Activated CD8-positive, alpha-beta T cell treated with anti-CD3 and anti-CD28 coated beads for 36 hours (primary cell): Measurements from ENCODE around the gene ABCC11. TPM values are rescaled to one million over a fixed set of nuclear protein-coding genes. Genes with fewer than 3 reads are reported as not detected.

Experiments
- ATAC-seq: fragments of 200-7000 bp; cut with Tn5 transposase; one replicate; pipeline ENCODE4 v1.10.0; 2021; ENCODE audit warnings: mild to moderate bottlenecking, moderate library complexity
- CTCF ChIA-PET: fragments of 350-600 bp; sonication (Branson Sonifier 250); formaldehyde crosslinking; loops from one replicate; lab custom pipeline; 2021; ENCODE audit warnings: antibody characterized with exemption; lab: Charles Lee
- POLR2A ChIA-PET: fragments of 350-600 bp; sonication (Branson Sonifier 250); formaldehyde crosslinking; loops from one replicate; lab custom pipeline; 2021; ENCODE audit warnings: antibody characterized with exemption; lab: Charles Lee
- DNase-seq: peaks from one replicate; pipeline ENCODE4 v3.0.0-alpha.2; 2020
- H3K27ac Mint-ChIP-seq: one replicate; pipeline ENCODE4 v1.8.0; 2021; ENCODE audit warnings: mild to moderate bottlenecking, mixed read lengths
- H3K27me3 Mint-ChIP-seq: one replicate; pipeline ENCODE4 v1.8.0; 2021; ENCODE audit warnings: mixed read lengths
- H3K36me3 Mint-ChIP-seq: one replicate; pipeline ENCODE4 v1.8.0; 2021; ENCODE audit warnings: low read depth, mixed read lengths
- H3K4me1 Mint-ChIP-seq: one replicate; pipeline ENCODE4 v1.8.0; 2021; ENCODE audit warnings: low read depth, mixed read lengths
- H3K4me3 Mint-ChIP-seq: one replicate; pipeline ENCODE4 v1.8.0; 2021; ENCODE audit warnings: mild to moderate bottlenecking, moderate library complexity, mixed read lengths
- H3K9me3 Mint-ChIP-seq: one replicate; pipeline ENCODE4 v1.8.0; 2021; ENCODE audit warnings: mixed read lengths
- CTCF ChIP-seq: fragments of 200-600 bp; IDR thresholded peaks from one replicate; pipeline ENCODE4 v1.8.0; 2022; ENCODE audit warnings: antibody characterized with exemption, mild to moderate bottlenecking
- intact Hi-C: fragments of 100-400 bp; cut with micrococcal nuclease; formaldehyde crosslinking; loops from one replicate; pipeline ENCODE4 v1.10.0; 2022
- total RNA-seq, 2 experiments: library from RNA; stranded (reverse); gene quantifications; one replicate each; pipeline ENCODE4 v1.2.3, GENCODE V29; 2021

The ABCC11 gene
- total RNA-seq, 2 experiments from 2014 or later: 0.16 to 0.54 TPM

DNA sequence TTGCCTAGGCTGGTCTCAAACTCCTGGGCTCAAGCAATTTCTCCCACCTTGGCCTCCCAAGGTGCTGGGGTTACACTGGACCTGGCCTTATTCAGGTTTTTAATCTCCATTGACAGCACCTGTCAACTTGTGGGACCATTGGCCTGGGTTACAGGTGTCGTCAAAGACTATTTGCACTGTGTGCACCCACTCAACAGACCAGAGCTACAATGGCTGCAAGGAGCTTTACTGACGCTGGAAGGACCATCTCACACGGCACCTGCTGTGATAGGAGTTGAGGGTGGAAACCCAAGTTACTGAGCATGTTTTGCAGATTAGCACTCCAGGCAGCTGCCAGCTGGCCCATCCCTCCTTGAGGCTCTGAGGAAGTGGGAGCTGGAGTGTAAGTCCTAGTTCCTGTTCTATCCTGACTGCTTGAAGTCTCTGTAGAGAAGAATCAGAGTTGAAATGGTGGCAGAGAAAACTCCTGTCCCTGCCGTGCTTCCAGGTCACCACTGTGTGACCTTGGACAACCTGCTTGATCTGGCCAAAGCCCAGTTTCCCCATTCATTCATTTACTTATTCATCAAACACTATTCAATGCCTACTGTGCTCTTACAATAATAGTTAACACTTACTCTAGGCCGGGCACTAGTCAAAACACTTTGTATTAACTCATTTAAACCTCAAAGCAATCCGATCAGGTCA, 45.7 kb downstream of the ABCC11 start:
- intact Hi-C loops: no loop called here
- CTCF ChIA-PET: no interaction called here

DNA sequence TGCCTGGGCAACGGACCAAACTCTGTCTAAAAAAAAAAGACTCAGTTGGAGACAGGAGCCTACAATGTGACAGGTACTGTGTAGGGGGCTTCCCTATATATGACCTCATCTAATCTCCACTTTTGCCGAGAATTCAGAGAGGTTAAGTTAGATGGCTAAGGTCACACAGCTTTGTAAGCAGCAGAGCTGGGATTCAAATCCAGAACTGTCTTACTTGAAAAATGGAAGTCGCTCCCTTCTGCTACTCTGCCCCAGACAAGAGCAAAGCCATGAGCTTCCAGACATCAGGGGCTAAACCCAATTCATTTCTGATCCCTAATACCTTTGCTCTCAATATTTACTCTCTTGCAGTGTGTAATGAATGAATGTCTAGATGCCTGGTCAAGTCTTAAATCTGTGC, 50.0 kb downstream of the ABCC11 start:
- ChIA-PET CTCF (no interaction called here), POLR2A (no interaction called here)
- ATAC-seq (no peak), DNase-seq (no peak)
- TF ChIP-seq CTCF: no peak
- H3K27ac Mint-ChIP-seq: no peak overlapping the region
- H3K9me3 Mint-ChIP-seq: no peaks in the 10 kb centered on the region
- H3K27me3 Mint-ChIP-seq: peaks cover 2% of the 10 kb centered on the region
- intact Hi-C loops: no loop called here
- H3K4me3 Mint-ChIP-seq: no peak overlapping the region
- H3K4me1 Mint-ChIP-seq: no peaks in the 10 kb centered on the region
- no peaks in the 10 kb centered on the region for H3K36me3 Mint-ChIP-seq

More for the DNA sequence above, 45.7 kb downstream of the ABCC11 start:
- POLR2A ChIA-PET: no interaction called here
- Mint-ChIP-seq H3K36me3 (no peaks in the 10 kb centered on the region), H3K27ac (no peak overlapping the region), H3K4me3 (no peak overlapping the region), H3K4me1 (peaks cover 2% of the 10 kb centered on the region), H3K9me3 (no peaks in the 10 kb centered on the region), H3K27me3 (peaks cover 5% of the 10 kb centered on the region)
- no peak for TF ChIP-seq CTCF
- ATAC-seq (no peak), DNase-seq (no peak)

- Mint-ChIP-seq H3K27me3 (no peaks in the 10 kb centered on the region), H3K9me3 (no peaks in the 10 kb centered on the region), H3K36me3 (no peaks in the 10 kb centered on the region), H3K27ac (no peak overlapping the region), H3K4me3 (no peak overlapping the region), H3K4me1 (no peaks in the 10 kb centered on the region)
- ATAC-seq: no peak
- no peak for DNase-seq
- intact Hi-C loops: no loop called here
- TF ChIP-seq CTCF: no peak
- POLR2A ChIA-PET: interaction anchor here (0.7 kb wide), 2 partner anchors 676 to 1159 kb away, joined by 3 read pairs; no protein-coding TSS in a partner anchor
- CTCF ChIA-PET: no interaction called here
These were observed 52.3 kb downstream of the ABCC11 start for GRCh38 chr16:48194828-48195556.

DNA sequence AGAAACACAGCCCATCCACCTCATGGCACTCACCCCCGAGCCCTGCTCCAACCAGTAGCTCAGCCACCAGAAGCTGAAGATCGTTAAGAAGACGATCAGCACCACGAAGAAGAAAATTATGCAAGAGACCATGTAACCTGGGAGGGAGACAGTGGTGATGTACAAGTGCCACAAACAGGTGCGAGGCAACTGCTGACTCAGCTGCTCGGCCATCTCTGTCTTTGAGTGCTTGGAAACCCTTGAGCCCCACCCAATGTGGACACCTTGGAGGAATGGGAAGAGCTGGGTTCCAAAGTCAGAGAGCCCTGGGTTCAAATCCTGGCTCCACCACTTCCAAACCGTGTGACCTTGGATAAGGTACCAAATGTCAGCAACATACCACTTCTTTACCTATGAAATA, 53.5 kb downstream of the ABCC11 start:
- intact Hi-C loops: no loop called here
- no peaks in the 10 kb centered on the region for H3K27me3 Mint-ChIP-seq
- POLR2A ChIA-PET: no interaction called here

More for the DNA sequence above, 53.5 kb downstream of the ABCC11 start:
- TF ChIP-seq CTCF: no peak
- ATAC-seq: no peak
- no peak overlapping the region for H3K27ac Mint-ChIP-seq
- CTCF ChIA-PET: no interaction called here
- H3K9me3 Mint-ChIP-seq: no peaks in the 10 kb centered on the region
- no peak overlapping the region for H3K4me3 Mint-ChIP-seq
- H3K36me3 Mint-ChIP-seq: no peaks in the 10 kb centered on the region
- no peak for DNase-seq
- no peaks in the 10 kb centered on the region for H3K4me1 Mint-ChIP-seq
